Hepatocyte (in vitro differentiated cells): Measurements from ENCODE around the gene FNDC3B. TPM values are rescaled to one million over a fixed set of nuclear protein-coding genes. Genes with fewer than 3 reads are reported as not detected.

Source experiments
- DNase-seq: peaks from one replicate; pipeline ENCODE4 v3.0.0-alpha.2; 2016; ENCODE audit warnings: low spot score
- H2AFZ ChIP-seq: fragments of 200-600 bp; sonication (generic); 2 replicates; pipeline ENCODE4 v1.6.0; 2016; ENCODE audit warnings: antibody characterized with exemption, mild to moderate bottlenecking
- H3K27ac ChIP-seq: fragments of 200-600 bp; sonication (generic); 2 replicates; pipeline ENCODE4 v1.5.1; 2016; ENCODE audit warnings: mild to moderate bottlenecking
- H3K27me3 ChIP-seq: fragments of 200-600 bp; sonication (generic); 2 replicates; pipeline ENCODE4 v1.6.1; 2016
- H3K36me3 ChIP-seq: fragments of 200-600 bp; sonication (generic); replicated peaks from 2 replicates; pipeline ENCODE4 v1.5.1; 2016; ENCODE audit warnings: low read depth; ENCODE audit not compliant: insufficient read depth
- H3K4me1 ChIP-seq: fragments of 200-600 bp; sonication (generic); 2 replicates; pipeline ENCODE4 v1.5.1; 2016; ENCODE audit warnings: mild to moderate bottlenecking, moderate library complexity; ENCODE audit not compliant: insufficient read depth
- H3K4me2 ChIP-seq: fragments of 200-600 bp; sonication (generic); 2 replicates; pipeline ENCODE4 v1.6.0; 2016
- H3K4me3 ChIP-seq: fragments of 200-600 bp; sonication (generic); 2 replicates; pipeline ENCODE4 v1.5.1; 2016; ENCODE audit warnings: mild to moderate bottlenecking
- H3K79me2 ChIP-seq: fragments of 200-600 bp; sonication (generic); 2 replicates; pipeline ENCODE4 v1.6.0; 2017; ENCODE audit warnings: mild to moderate bottlenecking
- H3K9me2 ChIP-seq: fragments of 200-600 bp; sonication (generic); replicated peaks from 2 replicates; pipeline ENCODE4 v1.6.0; 2017; ENCODE audit warnings: mild to moderate bottlenecking; ENCODE audit not compliant: insufficient read depth
- H3K9me3 ChIP-seq: fragments of 200-600 bp; sonication (generic); 2 replicates; pipeline ENCODE4 v1.5.1; 2016; ENCODE audit warnings: low read depth, mild to moderate bottlenecking
- H4K20me1 ChIP-seq: fragments of 200-600 bp; sonication (generic); 2 replicates; pipeline ENCODE4 v1.6.0; 2016; ENCODE audit warnings: mild to moderate bottlenecking; ENCODE audit not compliant: insufficient read depth, poor library complexity, severe bottlenecking
- CTCF ChIP-seq: fragments of 200-600 bp; sonication (generic); IDR thresholded peaks from 2 replicates; pipeline ENCODE4 v1.5.1; 2016; ENCODE audit warnings: antibody characterized with exemption, mild to moderate bottlenecking; ENCODE audit not compliant: poor library complexity
- EZH2 ChIP-seq: fragments of 200-600 bp; sonication (generic); IDR thresholded peaks from 2 replicates; pipeline ENCODE4 v1.6.1; 2016; ENCODE audit warnings: antibody characterized with exemption, mild to moderate bottlenecking, borderline replicate concordance
- EZH2phosphoT487 ChIP-seq: fragments of 200-600 bp; sonication (generic); IDR thresholded peaks from one replicate; pipeline ENCODE4 v1.6.1; 2018; ENCODE audit warnings: antibody characterized with exemption, mild to moderate bottlenecking, low read depth, moderate library complexity; ENCODE audit not compliant: unreplicated experiment, severe bottlenecking
- WGBS: methylation state at CpG from one replicate; pipeline ENCODE4 v1.1.6; 2016; ENCODE audit warnings: low lambda C conversion rate; ENCODE audit errors: missing lambda C conversion rate; 5-methylcytosine and 5-hydroxymethylcytosine counted together
- polyA plus RNA-seq: library from polyadenylated mRNA; unstranded; fragments of >200 nt; fragmentation: Nextera tagmentation; extraction: Ambion mirVana; gene quantifications from 2 replicates; pipeline ENCODE4 v1.2.1, GENCODE V29; 2016
- total RNA-seq: library from RNA; depleted of rRNA; stranded (reverse); fragments of >200 nt; gene quantifications from 2 replicates; pipeline ENCODE4 v1.2.3, GENCODE V29; 2014

FNDC3B gene
- total and polyA plus RNA-seq, 2 experiments from 2014 or later = 61.2 to 113 TPM

DNA sequence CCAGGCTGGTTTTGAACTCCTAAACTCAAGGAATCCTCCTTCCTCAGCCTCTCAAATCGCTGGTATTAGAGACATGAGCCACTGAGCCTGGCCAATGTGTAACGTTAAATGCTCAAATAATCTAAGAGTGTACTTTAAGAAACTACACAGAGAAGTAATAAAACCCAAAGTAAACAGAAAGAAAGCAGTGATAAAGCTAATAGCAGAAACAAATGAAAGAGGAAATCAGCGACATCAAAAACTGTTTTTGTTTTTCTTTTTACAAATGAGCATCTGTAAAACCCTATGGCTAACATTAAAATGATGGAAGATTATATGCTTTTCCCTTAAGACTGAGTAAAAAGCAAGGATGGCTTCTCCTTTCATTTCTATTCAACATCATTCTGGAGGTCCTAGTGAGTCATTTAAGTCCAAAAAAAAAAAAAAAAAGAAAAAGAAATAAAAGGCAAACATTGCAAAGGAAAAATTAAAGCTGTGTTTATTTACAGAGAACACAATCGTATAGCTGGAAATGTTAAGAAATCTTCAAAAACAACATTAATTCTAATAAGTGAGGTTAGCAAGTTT lies 36.8 kb upstream of the FNDC3B start:
- H3K4me1 ChIP-seq = no peaks in the 10 kb centered on the region
- no peak for DNase-seq
- H3K79me2 ChIP-seq = no peaks in the 10 kb centered on the region
- TF ChIP-seq CTCF = no peak
- TF ChIP-seq EZH2phosphoT487 = no peak
- TF ChIP-seq EZH2 = no peak
- H3K27ac ChIP-seq = peak overlapping the region; percentile 22
- 52% methylated on average over 4 of the region's 4 CpGs for WGBS
- H3K4me2 ChIP-seq = no peak overlapping the region
- H3K9me3 ChIP-seq = no peaks in the 10 kb centered on the region
- H2AFZ ChIP-seq = no peak overlapping the region
- H3K27me3 ChIP-seq = no peaks in the 10 kb centered on the region
- H3K4me3 ChIP-seq = no peak overlapping the region
- no peaks in the 10 kb centered on the region for H3K36me3 ChIP-seq
- no peaks in the 10 kb centered on the region for H4K20me1 ChIP-seq
- no peaks in the 10 kb centered on the region for H3K9me2 ChIP-seq

GRCh38 chr3:172003146-172003545 lies 36.2 kb upstream of the FNDC3B start:
- H3K9me3 ChIP-seq = no peaks in the 10 kb centered on the region
- no peaks in the 10 kb centered on the region for H3K4me1 ChIP-seq
- H3K27ac ChIP-seq = no peak overlapping the region
- H2AFZ ChIP-seq = no peak overlapping the region
- H3K27me3 ChIP-seq = no peaks in the 10 kb centered on the region
- no peaks in the 10 kb centered on the region for H3K36me3 ChIP-seq
- no peaks in the 10 kb centered on the region for H4K20me1 ChIP-seq
- WGBS = 84% methylated on average over 6 of the region's 6 CpGs
- no peak for DNase-seq
- no peaks in the 10 kb centered on the region for H3K9me2 ChIP-seq
- H3K4me2 ChIP-seq = no peak overlapping the region
- H3K79me2 ChIP-seq = no peaks in the 10 kb centered on the region
- TF ChIP-seq EZH2 = no peak
- TF ChIP-seq EZH2phosphoT487 = no peak
- no peak for TF ChIP-seq CTCF
- H3K4me3 ChIP-seq = no peak overlapping the region

GRCh38 chr3:172007065-172007370 lies 32.4 kb upstream of the FNDC3B start:
- H3K4me1 ChIP-seq = no peaks in the 10 kb centered on the region
- no peaks in the 10 kb centered on the region for H3K27me3 ChIP-seq
- no peak overlapping the region for H3K4me3 ChIP-seq
- DNase-seq = no peak
- H2AFZ ChIP-seq = peak overlapping the region; percentile 22
- H3K27ac ChIP-seq = no peak overlapping the region
- H3K36me3 ChIP-seq = no peaks in the 10 kb centered on the region
- no peaks in the 10 kb centered on the region for H4K20me1 ChIP-seq
- H3K9me2 ChIP-seq = no peaks in the 10 kb centered on the region
- H3K4me2 ChIP-seq = no peak overlapping the region
- TF ChIP-seq EZH2 (no peak), CTCF (no peak), EZH2phosphoT487 (no peak)
- H3K9me3 ChIP-seq = no peaks in the 10 kb centered on the region
- no peaks in the 10 kb centered on the region for H3K79me2 ChIP-seq

DNA sequence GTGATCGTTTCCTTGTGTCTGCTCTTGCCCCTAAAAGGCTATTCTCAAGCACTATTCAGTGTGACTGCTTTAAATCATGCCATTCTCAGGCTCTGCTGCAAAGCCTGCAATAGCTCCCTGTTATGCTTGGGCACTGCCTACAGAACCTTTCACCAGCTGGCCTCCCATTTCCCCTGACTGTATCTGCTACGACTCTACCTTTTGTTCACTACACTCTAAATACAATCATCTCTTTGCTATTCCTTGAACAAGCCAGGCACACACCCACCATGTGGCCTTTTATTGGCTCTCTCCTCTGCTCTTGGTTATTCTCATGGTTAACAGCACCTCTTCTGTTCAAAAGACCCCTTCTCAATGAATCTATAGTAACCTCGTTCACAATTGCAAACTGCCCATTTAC lies 29.6 kb upstream of the FNDC3B start:
- Histone ChIP-seq H3K9me2 (no peaks in the 10 kb centered on the region), H3K4me2 (no peak overlapping the region), H3K36me3 (no peaks in the 10 kb centered on the region), H3K27me3 (no peaks in the 10 kb centered on the region), H4K20me1 (no peaks in the 10 kb centered on the region), H3K9me3 (no peaks in the 10 kb centered on the region), H2AFZ (no peak overlapping the region), H3K4me3 (no peak overlapping the region), H3K4me1 (no peaks in the 10 kb centered on the region), H3K79me2 (no peaks in the 10 kb centered on the region), H3K27ac (no peak overlapping the region)
- TF ChIP-seq CTCF (no peak), EZH2 (no peak), EZH2phosphoT487 (no peak)
- WGBS = 62% methylated on average over 3 of the region's 3 CpGs
- no peak for DNase-seq
